AG04450 (cell line): ENCODE results near the gene OGFOD2. TPM values are rescaled to one million over a fixed set of nuclear protein-coding genes. Genes with fewer than 3 reads are reported as not detected.

Source experiments
- CTCF ChIA-PET: fragments of 300-600, 350-600 bp; formaldehyde crosslinking; extraction: SDS; loops from one replicate; lab custom pipeline; 2022; ENCODE audit warnings: antibody characterized with exemption, inconsistent platforms; lab: Charles Lee
- POLR2A ChIA-PET: fragments of 350-600 bp; formaldehyde crosslinking; extraction: SDS; loops from one replicate; lab custom pipeline; 2021; ENCODE audit warnings: antibody characterized with exemption, inconsistent platforms; lab: Yijun Ruan, JAX
- DNase-seq: peaks from one replicate; pipeline ENCODE4 v3.0.0-alpha.2; 2011; ENCODE audit warnings: low read depth, low spot score
- H3K27ac ChIP-seq: one replicate; pipeline ENCODE4 v1.5.1; 2012; ENCODE audit warnings: low read depth, low read length, control low read depth
- H3K27me3 ChIP-seq: one replicate; pipeline ENCODE4 v1.6.0; 2012; ENCODE audit warnings: low read length; ENCODE audit not compliant: control insufficient read depth, insufficient read depth
- H3K4me3 ChIP-seq: 2 replicates; pipeline ENCODE4 v1.5.1; 2011; ENCODE audit warnings: mild to moderate bottlenecking, low read depth, low read length, control low read depth
- H3K9me3 ChIP-seq: 2 replicates; pipeline ENCODE4 v1.5.1; 2012; ENCODE audit warnings: low read length; ENCODE audit not compliant: control insufficient read depth, insufficient read depth
- CTCF ChIP-seq: IDR thresholded peaks from 2 replicates; pipeline ENCODE4 v1.5.1; 2011; ENCODE audit warnings: low read depth, low read length, control low read depth, inconsistent platforms
- polyA plus RNA-seq: library from polyadenylated mRNA; depleted of rRNA; stranded (reverse); fragments of >200 nt; gene quantifications from 2 replicates; pipeline ENCODE4 v1.2.3, GENCODE V29; 2011

OGFOD2 gene
- polyA plus RNA-seq, 1 experiment: 6.1 TPM

DNA sequence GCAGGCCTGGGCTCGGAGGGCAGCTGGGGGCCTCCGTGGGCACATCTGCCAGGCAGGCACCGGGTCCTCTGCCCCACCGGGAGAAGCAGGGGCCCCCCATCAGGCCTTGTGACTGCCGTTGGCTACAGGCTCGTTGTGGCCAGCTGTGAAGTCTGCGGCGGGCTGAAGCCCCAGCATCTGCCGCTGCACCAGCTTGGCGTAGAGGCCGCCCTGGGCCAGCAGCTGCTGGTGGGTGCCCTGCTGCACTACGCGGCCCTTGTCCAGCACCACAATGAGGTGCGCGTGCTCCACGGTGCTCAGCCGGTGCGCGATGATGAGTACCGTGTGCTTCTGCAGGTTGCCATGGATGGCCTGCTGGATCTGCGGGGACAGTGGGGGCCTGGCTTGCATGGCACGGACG, 45.2 kb upstream of the OGFOD2 start:
- ChIA-PET POLR2A (no interaction called here), CTCF (no interaction called here)
- Histone ChIP-seq H3K9me3 (peaks cover 5% of the 10 kb centered on the region), H3K27ac (no peak overlapping the region), H3K4me3 (no peak overlapping the region), H3K27me3 (no peaks in the 10 kb centered on the region)
- no peak for TF ChIP-seq CTCF
- DNase-seq: no peak

DNA sequence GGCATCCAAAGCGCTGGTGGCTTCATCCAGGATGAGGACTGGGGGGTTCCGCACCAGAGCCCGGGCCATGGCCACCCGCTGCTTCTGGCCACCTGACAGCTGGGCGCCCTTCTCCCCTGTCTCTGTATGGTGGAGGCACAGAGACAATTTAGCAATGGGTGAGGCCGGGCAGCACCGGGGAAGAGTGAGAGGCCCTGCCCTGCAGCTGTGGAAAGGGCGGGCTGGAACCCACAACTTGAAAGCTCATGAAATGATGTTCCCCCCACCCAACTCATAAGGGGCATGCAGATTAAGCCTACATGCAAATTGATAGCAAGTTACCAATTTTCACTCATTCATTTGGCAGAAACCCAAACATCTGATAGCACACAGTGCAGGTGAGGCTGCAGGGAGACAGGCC, 42.8 kb upstream of the OGFOD2 start:
- H3K9me3 ChIP-seq: peaks cover 5% of the 10 kb centered on the region; the same call in 1 of the 2 replicates
- no peak for DNase-seq
- ChIA-PET CTCF (interaction anchor here (1.0 kb wide), 1 partner anchor 138 kb away, joined by 3 read pairs; no protein-coding TSS in a partner anchor), POLR2A (no interaction called here)
- no peak overlapping the region for H3K27ac ChIP-seq
- H3K27me3 ChIP-seq: no peaks in the 10 kb centered on the region
- no peak overlapping the region for H3K4me3 ChIP-seq
- no peak for TF ChIP-seq CTCF

DNA sequence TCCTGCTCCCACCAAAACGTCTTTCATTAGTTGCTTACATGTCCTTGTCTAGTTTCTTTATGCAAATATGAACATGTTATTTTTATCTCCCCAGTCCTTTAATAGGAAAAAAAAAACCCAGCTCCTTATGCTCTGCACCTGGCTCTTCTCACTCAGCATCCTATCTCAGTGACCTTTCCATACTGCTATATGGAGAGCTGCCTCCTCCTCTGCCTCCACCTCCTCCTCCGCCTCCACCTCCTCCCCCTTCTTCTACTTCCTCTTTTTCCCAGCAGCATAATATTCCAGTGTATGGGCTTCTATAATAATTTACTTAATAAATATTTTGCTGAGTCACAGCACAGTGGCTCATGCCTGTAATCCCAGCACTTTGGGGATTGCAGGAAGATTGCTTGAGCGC, 40.3 kb upstream of the OGFOD2 start:
- H3K4me3 ChIP-seq: no peak overlapping the region
- H3K9me3 ChIP-seq: peaks cover 5% of the 10 kb centered on the region; the same call in 1 of the 2 replicates
- no peak overlapping the region for H3K27ac ChIP-seq
- TF ChIP-seq CTCF: no peak
- ChIA-PET POLR2A (no interaction called here), CTCF (interaction anchor here (0.6 kb wide), 1 partner anchor 54 kb away, joined by 3 read pairs; no protein-coding TSS in a partner anchor)
- no peak for DNase-seq
- no peaks in the 10 kb centered on the region for H3K27me3 ChIP-seq

DNA sequence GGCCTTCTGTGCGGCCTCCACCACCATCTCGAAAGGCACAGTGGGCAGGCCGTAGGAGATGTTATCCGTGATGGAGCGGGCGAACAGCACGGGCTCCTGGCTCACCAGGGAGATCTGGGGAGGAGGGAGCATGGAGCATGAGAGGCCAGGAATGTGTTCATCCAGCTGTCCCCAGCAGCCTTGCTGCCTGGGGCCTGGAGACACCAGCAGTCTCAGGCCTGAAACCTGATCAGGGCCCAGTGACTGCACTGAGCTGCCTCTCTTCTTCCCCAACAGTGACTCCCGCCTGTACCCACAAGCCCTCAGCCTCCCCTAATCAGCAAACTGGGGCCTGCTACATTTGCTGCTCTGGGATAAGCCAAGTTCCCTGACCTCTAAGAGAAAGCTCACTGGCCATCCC, 39.7 kb upstream of the OGFOD2 start:
- Histone ChIP-seq H3K27me3 (no peaks in the 10 kb centered on the region), H3K4me3 (no peak overlapping the region), H3K27ac (no peak overlapping the region), H3K9me3 (peaks cover 5% of the 10 kb centered on the region; the same call in 1 of the 2 replicates)
- DNase-seq: no peak
- no peak for TF ChIP-seq CTCF
- POLR2A ChIA-PET: no interaction called here
- CTCF ChIA-PET: no interaction called here

GRCh38 chr12:122937622-122938091, 37.4 kb upstream of the OGFOD2 start:
- CTCF ChIA-PET: no interaction called here
- TF ChIP-seq CTCF: no peak
- H3K9me3 ChIP-seq: peaks cover 5% of the 10 kb centered on the region; the same call in 1 of the 2 replicates
- no peaks in the 10 kb centered on the region for H3K27me3 ChIP-seq
- no peak overlapping the region for H3K27ac ChIP-seq
- H3K4me3 ChIP-seq: no peak overlapping the region
- no peak for DNase-seq
- POLR2A ChIA-PET: no interaction called here
